ENCODE measurements around the gene PRICKLE1. TPM values are rescaled to one million over a fixed set of nuclear protein-coding genes. Genes with fewer than 3 reads are reported as not detected.

The PRICKLE1 gene
- total RNA-seq, 2 donors from 2014 or later, result 3.6 to 4.7 TPM

DNA sequence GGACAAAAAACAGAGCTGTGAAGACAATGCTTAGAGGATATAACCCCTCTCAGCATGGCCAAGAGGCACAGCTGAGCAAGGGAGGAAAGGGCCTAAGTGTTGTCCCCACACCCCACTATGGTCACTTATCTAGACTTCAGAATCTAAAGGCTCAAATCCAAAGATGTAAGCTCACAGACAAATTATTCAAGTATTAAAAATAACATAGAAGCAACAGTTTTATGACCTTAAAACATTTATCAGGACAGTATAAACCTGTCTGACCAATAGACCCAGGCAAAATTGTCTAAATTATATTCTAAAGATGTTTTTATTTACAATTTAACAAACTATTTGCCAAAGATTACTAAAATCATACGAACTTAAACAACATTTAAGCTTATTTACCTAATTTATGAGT is 28.1 kb upstream of the PRICKLE1 start:
- no peak for TF ChIP-seq POLR2A (IDR thresholded peaks at IDR 0.05)
- TF ChIP-seq, protein P1, sequence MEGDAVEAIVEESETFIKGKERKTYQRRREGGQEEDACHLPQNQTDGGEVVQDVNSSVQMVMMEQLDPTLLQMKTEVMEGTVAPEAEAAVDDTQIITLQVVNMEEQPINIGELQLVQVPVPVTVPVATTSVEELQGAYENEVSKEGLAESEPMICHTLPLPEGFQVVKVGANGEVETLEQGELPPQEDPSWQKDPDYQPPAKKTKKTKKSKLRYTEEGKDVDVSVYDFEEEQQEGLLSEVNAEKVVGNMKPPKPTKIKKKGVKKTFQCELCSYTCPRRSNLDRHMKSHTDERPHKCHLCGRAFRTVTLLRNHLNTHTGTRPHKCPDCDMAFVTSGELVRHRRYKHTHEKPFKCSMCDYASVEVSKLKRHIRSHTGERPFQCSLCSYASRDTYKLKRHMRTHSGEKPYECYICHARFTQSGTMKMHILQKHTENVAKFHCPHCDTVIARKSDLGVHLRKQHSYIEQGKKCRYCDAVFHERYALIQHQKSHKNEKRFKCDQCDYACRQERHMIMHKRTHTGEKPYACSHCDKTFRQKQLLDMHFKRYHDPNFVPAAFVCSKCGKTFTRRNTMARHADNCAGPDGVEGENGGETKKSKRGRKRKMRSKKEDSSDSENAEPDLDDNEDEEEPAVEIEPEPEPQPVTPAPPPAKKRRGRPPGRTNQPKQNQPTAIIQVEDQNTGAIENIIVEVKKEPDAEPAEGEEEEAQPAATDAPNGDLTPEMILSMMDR (IDR thresholded peaks at IDR 0.05), result no peak
- ATAC-seq (no peak), DNase-seq (no peak)
- Histone ChIP-seq H3K9me3 (peaks cover 0 to 12% (median 0%) of the 10 kb centered on the region in 3 donors), H3K27ac (no peak overlapping the region), H3K36me3 (replicated peaks in 1 of 2; ENCODE audit: insufficient read depth in 1 of 2, low read depth in 2 of 2) (no peaks in the 10 kb centered on the region), H3K27me3 (no peaks in the 10 kb centered on the region), H3K4me1 (no peaks in the 10 kb centered on the region), H3K4me3 (no peak overlapping the region)
- intact Hi-C loops (cut with DNase I), result no loop called here
- WGBS, 2 donors, result 20 to 28% methylated on average over 1 of the region's 1 CpG

GRCh38 chr12:42615006-42615405 is 25.5 kb upstream of the PRICKLE1 start:
- Histone ChIP-seq H3K36me3 (replicated peaks in 1 of 2; ENCODE audit: insufficient read depth in 1 of 2, low read depth in 2 of 2) (no peaks in the 10 kb centered on the region), H3K27me3 (no peaks in the 10 kb centered on the region), H3K4me3 (no peak overlapping the region), H3K9me3 (peaks cover 0 to 12% (median 0%) of the 10 kb centered on the region in 3 donors), H3K4me1 (no peaks in the 10 kb centered on the region), H3K27ac (no peak overlapping the region)
- intact Hi-C loops (cut with DNase I), result no loop called here
- 68 to 76% methylated on average over 3 of the region's 3 CpGs for whole genome bisulfite sequencing, 2 donors
- no peak for TF ChIP-seq POLR2A (IDR thresholded peaks at IDR 0.05)
- TF ChIP-seq, protein P1 (IDR thresholded peaks at IDR 0.05), result no peak
- ATAC-seq, result no peak
- DNase-seq, result no peak

GRCh38 chr12:42612231-42612613 is 22.7 kb upstream of the PRICKLE1 start:
- no peak overlapping the region for H3K27ac ChIP-seq
- no peaks in the 10 kb centered on the region for H3K9me3 ChIP-seq
- H3K4me3 ChIP-seq, result no peak overlapping the region
- no peaks in the 10 kb centered on the region for H3K4me1 ChIP-seq
- H3K27me3 ChIP-seq, result no peaks in the 10 kb centered on the region
- ATAC-seq, result no peak
- TF ChIP-seq, protein P1 (IDR thresholded peaks at IDR 0.05), result no peak
- no peak for TF ChIP-seq POLR2A (IDR thresholded peaks at IDR 0.05)
- intact Hi-C loops (cut with DNase I), result no loop called here
- H3K36me3 ChIP-seq (replicated peaks in 1 of 2; ENCODE audit: insufficient read depth in 1 of 2, low read depth in 2 of 2), result no peaks in the 10 kb centered on the region
- no peak for DNase-seq

GRCh38 chr12:42611571-42612230 is 22.2 kb upstream of the PRICKLE1 start:
- TF ChIP-seq POLR2A (IDR thresholded peaks at IDR 0.05), result no peak
- TF ChIP-seq, protein P1 (IDR thresholded peaks at IDR 0.05), result no peak
- Histone ChIP-seq H3K9me3 (no peaks in the 10 kb centered on the region), H3K27ac (no peak overlapping the region), H3K27me3 (no peaks in the 10 kb centered on the region), H3K36me3 (replicated peaks in 1 of 2; ENCODE audit: insufficient read depth in 1 of 2, low read depth in 2 of 2) (no peaks in the 10 kb centered on the region), H3K4me1 (no peaks in the 10 kb centered on the region), H3K4me3 (no peak overlapping the region)
- intact Hi-C loops (cut with DNase I), result no loop called here
- ATAC-seq, result no peak
- 61 to 65% methylated on average over 4 of the region's 4 CpGs for WGBS, 2 donors
- DNase-seq, result no peak

DNA sequence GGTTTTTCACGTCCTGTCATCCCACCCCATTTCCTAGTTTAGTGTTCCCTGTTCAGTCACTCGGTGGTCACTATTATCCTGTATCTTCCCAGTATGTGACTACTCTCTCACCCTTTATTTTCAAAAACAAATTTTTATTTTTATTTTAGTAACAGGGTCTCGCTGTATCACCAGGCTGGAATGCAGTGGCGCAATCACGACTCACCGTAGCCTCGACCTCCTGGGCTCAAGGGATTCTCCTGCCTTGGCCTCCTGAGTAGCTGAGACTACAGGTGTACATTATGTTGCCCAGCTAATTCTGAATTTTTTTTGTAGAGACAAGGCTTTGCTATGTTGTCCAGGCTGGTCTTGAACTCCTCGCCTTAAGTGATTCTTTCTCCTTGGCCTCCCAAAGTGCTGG is 20.1 kb upstream of the PRICKLE1 start:
- intact Hi-C loops (cut with DNase I), result no loop called here
- Histone ChIP-seq H3K9me3 (no peaks in the 10 kb centered on the region), H3K27me3 (no peaks in the 10 kb centered on the region), H3K4me1 (no peaks in the 10 kb centered on the region), H3K27ac (no peak overlapping the region), H3K4me3 (no peak overlapping the region), H3K36me3 (replicated peaks in 1 of 2; ENCODE audit: insufficient read depth in 1 of 2, low read depth in 2 of 2) (no peaks in the 10 kb centered on the region)
- TF ChIP-seq POLR2A (IDR thresholded peaks at IDR 0.05), result no peak
- TF ChIP-seq, protein P1 (IDR thresholded peaks at IDR 0.05), result no peak
- ATAC-seq (no peak), DNase-seq (no peak)
- 85 to 88% methylated on average over 8 of the region's 8 CpGs for WGBS, 2 donors

Data from body of pancreas (tissue), 4 donors.